Stimulated activated CD4-positive, alpha-beta T cell treated with anti-CD3 and anti-CD28 coated beads, Interleukin-1b, Interleukin-23, amount 100 ng/mL, for 48 hours (primary cell): ENCODE results near the gene IHH.

Experiments
- DNase-seq: peaks from one replicate; pipeline ENCODE4 v3.0.0-alpha.2; 2020

Gene IHH

GRCh38 chr2:219073413-219074129, 12.8 kb upstream of the IHH start:
- DNase-seq, result no peak

GRCh38 chr2:219072741-219073250, 12.1 kb upstream of the IHH start:
- no peak for DNase-seq

- no peak for DNase-seq
Observed at GRCh38 chr2:219071131-219071816, 10.6 kb upstream of the IHH start.

GRCh38 chr2:219065484-219065883, 4.8 kb upstream of the IHH start:
- no peak for DNase-seq

- no peak for DNase-seq
Observed at GRCh38 chr2:219062081-219062480, 1.4 kb upstream of the IHH start.

- DNase-seq, result no peak
Observed at GRCh38 chr2:219059725-219060682, 717 bp downstream of the IHH start.

GRCh38 chr2:219059375-219059724, 1.4 kb downstream of the IHH start:
- no peak for DNase-seq

GRCh38 chr2:219058541-219059374, 2.0 kb downstream of the IHH start:
- no peak for DNase-seq

GRCh38 chr2:219057709-219058540, 2.8 kb downstream of the IHH start:
- DNase-seq, result peak; percentile 81

- DNase-seq, result no peak
Observed at GRCh38 chr2:219056896-219057708, 3.6 kb downstream of the IHH start.

GRCh38 chr2:219056176-219056895, 4.4 kb downstream of the IHH start:
- no peak for DNase-seq

- DNase-seq, result no peak
Observed at GRCh38 chr2:219054956-219055903, 5.5 kb downstream of the IHH start.

GRCh38 chr2:219049282-219049681, 11.4 kb downstream of the IHH start:
- DNase-seq, result no peak

- DNase-seq, result no peak
Observed at GRCh38 chr2:219045937-219046550, 14.7 kb downstream of the IHH start.

GRCh38 chr2:219042750-219043149, 18.0 kb downstream of the IHH start:
- DNase-seq, result no peak

- no peak for DNase-seq
Observed at GRCh38 chr2:219042157-219042556, 18.6 kb downstream of the IHH start.

GRCh38 chr2:219041252-219041651, 19.5 kb downstream of the IHH start, which contains the start of gene CFAP65:
Gene CFAP65, minus strand, starts transcription at chr2:219041516. Its CDS starts 2,468 bp downstream, at chr2:219039048.
- peak; percentile 40 for DNase-seq

GRCh38 chr2:219038600-219038999, 22.1 kb downstream of the IHH start:
- no peak for DNase-seq
